GM12878 (cell line): ENCODE measurements around the gene CLEC6A. TPM values are rescaled to one million over a fixed set of nuclear protein-coding genes. Genes with fewer than 3 reads are reported as not detected.

Source experiments
- ATAC-seq: fragments of 200-7000 bp; cut with Tn5 transposase; 3 replicates; pipeline ENCODE4 v1.9.1; 2020; ENCODE audit warnings: mild to moderate bottlenecking, moderate library complexity
- BruUV-seq: library from RNA; stranded (reverse); fragments of 400-500 nt; replicated peaks from 2 replicates; lab custom pipeline; 2021; lab: Mats Ljungman, UMichigan
- CTCF ChIA-PET: fragments of 300-600 bp; sonication (Branson Sonifier 250); formaldehyde crosslinking; extraction: SDS; loops from one replicate; lab custom pipeline; 2021; ENCODE audit warnings: inconsistent platforms; lab: Yijun Ruan, JAX
- POLR2A ChIA-PET: fragments of 350-600 bp; formaldehyde crosslinking; extraction: SDS; loops from one replicate; lab custom pipeline; 2021; ENCODE audit warnings: inconsistent platforms; lab: Charles Lee
- RAD21 ChIA-PET: fragments of 300-600 bp; sonication (Branson Sonifier 250); formaldehyde crosslinking; loops from one replicate; lab custom pipeline; 2023; ENCODE audit warnings: antibody characterized with exemption; ENCODE audit not compliant: unreplicated experiment; lab: Charles Lee
- SMC1A ChIA-PET: fragments of 300-600 bp; sonication (Branson Sonifier 250); formaldehyde crosslinking; loops from one replicate; lab custom pipeline; 2023; ENCODE audit not compliant: unreplicated experiment, uncharacterized antibody; lab: Charles Lee
- DNase-seq: peaks from one replicate; pipeline ENCODE4 v3.0.0-alpha.2; 2011; ENCODE audit warnings: low read depth, low spot score
- FAIRE-seq: peaks from 3 replicates; lab custom pipeline; 2011; peaks lifted over from hg19 to GRCh38; lab: Jason Lieb, UNC
- H2AFZ ChIP-seq: 2 replicates; pipeline ENCODE4 v1.6.0; 2011; ENCODE audit warnings: low read depth, low read length, control low read depth; ENCODE audit not compliant: control insufficient read depth
- H3K27ac ChIP-seq: 2 replicates; pipeline ENCODE4 v1.5.1; 2011; ENCODE audit warnings: control low read depth; ENCODE audit not compliant: control insufficient read depth, insufficient read depth
- H3K27me3 ChIP-seq, 2 experiments: replicated peaks in 1 of 2; 2 replicates each; pipeline versions ENCODE4 v1.6.0 to v1.6.1; 2011; ENCODE audit warnings: low read length in 1 of 2; ENCODE audit not compliant: control insufficient read depth in 2 of 2, insufficient read depth in 2 of 2
- H3K36me3 ChIP-seq, 2 experiments: 2 replicates each; pipeline ENCODE4 v1.5.1; 2011; ENCODE audit warnings: low read length in 1 of 2; ENCODE audit not compliant: control insufficient read depth in 2 of 2, insufficient read depth in 2 of 2
- H3K4me1 ChIP-seq: 2 replicates; pipeline ENCODE4 v1.6.1; 2011; ENCODE audit warnings: mild to moderate bottlenecking, low read length, moderate library complexity, mixed read lengths; ENCODE audit not compliant: control insufficient read depth, insufficient read depth
- H3K4me2 ChIP-seq: 2 replicates; pipeline ENCODE4 v1.6.0; 2011; ENCODE audit warnings: control low read depth; ENCODE audit not compliant: control insufficient read depth, insufficient read depth
- H3K4me3 ChIP-seq: fragments of 200-600 bp; sonication (generic); 2 replicates; pipeline ENCODE4 v1.5.1; 2016
- H3K79me2 ChIP-seq: 2 replicates; pipeline ENCODE4 v1.6.0; 2011; ENCODE audit warnings: low read length; ENCODE audit not compliant: control insufficient read depth, insufficient read depth
- H3K9ac ChIP-seq: 2 replicates; pipeline ENCODE4 v1.8.0; 2011; ENCODE audit warnings: low read length, control low read depth, mixed read lengths; ENCODE audit not compliant: control insufficient read depth, insufficient read depth
- H3K9me3 ChIP-seq: replicated peaks from 3 replicates; pipeline ENCODE4 v1.5.1; 2011; ENCODE audit warnings: mild to moderate bottlenecking, low read length; ENCODE audit not compliant: control insufficient read depth, insufficient read depth
- H4K20me1 ChIP-seq: 2 replicates; pipeline ENCODE4 v1.6.0; 2011; ENCODE audit not compliant: control insufficient read depth, insufficient read depth
- BHLHE40 ChIP-seq, 2 experiments: fragments of 450-650 bp in 1 of 2; IDR thresholded peaks; 2 replicates each; pipeline ENCODE4 v1.6.1; 2011 to 2017; ENCODE audit warnings: low read depth in 2 of 2, borderline replicate concordance in 1 of 2, improper control_type of control experiment in 1 of 2, low read length in 1 of 2, mild to moderate bottlenecking in 1 of 2
- CHD1 ChIP-seq: IDR thresholded peaks from 2 replicates; pipeline ENCODE4 v1.6.1; 2012; ENCODE audit warnings: low read depth, low read length, improper control_type of control experiment
- CHD2 ChIP-seq: IDR thresholded peaks from 2 replicates; pipeline ENCODE4 v1.6.1; 2011; ENCODE audit warnings: low read depth, low read length, improper control_type of control experiment, borderline replicate concordance
- HCFC1 ChIP-seq: fragments of 150-350 bp; IDR thresholded peaks from 2 replicates; pipeline ENCODE4 v1.6.1; 2014; ENCODE audit warnings: low read length
- HDGF ChIP-seq: fragments of 450-650 bp; IDR thresholded peaks from 2 replicates; pipeline ENCODE4 v1.6.1; 2016; ENCODE audit warnings: antibody characterized with exemption
- MYC ChIP-seq: IDR thresholded peaks from 2 replicates; pipeline ENCODE4 v1.6.1; 2011; ENCODE audit warnings: mild to moderate bottlenecking, low read length, moderate library complexity, inconsistent platforms; ENCODE audit not compliant: insufficient read depth, insufficient replicate concordance, insufficient read length, severe bottlenecking
- PAX5 ChIP-seq: IDR thresholded peaks from 2 replicates; pipeline ENCODE4 v1.6.1; 2011; ENCODE audit warnings: low read depth, low read length, borderline replicate concordance
- REST ChIP-seq: IDR thresholded peaks from 2 replicates; pipeline ENCODE4 v1.6.1; 2012; ENCODE audit warnings: mild to moderate bottlenecking, low read depth, low read length
- ZBTB4 ChIP-seq: fragments of 450-650 bp; formaldehyde crosslinking; IDR thresholded peaks from 2 replicates; pipeline ENCODE4 v1.4.0; 2022; ENCODE audit warnings: mild to moderate bottlenecking, moderate library complexity
- ZNF592 ChIP-seq: fragments of 450-650 bp; IDR thresholded peaks from 2 replicates; pipeline ENCODE4 v1.6.1; 2017; ENCODE audit warnings: mild to moderate bottlenecking, moderate library complexity
- in situ Hi-C: fragments of 300-500 bp; cut with MboI; formaldehyde crosslinking; loops from 9 replicates; pipeline ENCODE4 v1.14.3; 2018; ENCODE audit warnings: mixed read lengths
- intact Hi-C: fragments of 100-400 bp; cut with micrococcal nuclease; formaldehyde crosslinking; loops from one replicate; pipeline ENCODE4 v1.14.2; 2022; ENCODE audit not compliant: unreplicated experiment
- polyA plus RNA-seq, 11 experiments: library from polyadenylated mRNA; depleted of rRNA in 4 of 11; unstranded in 6 of 11; stranded (reverse) in 5 of 11; fragments of >200 nt; fragmentation: Nextera tagmentation in 4 of 11; fragmentation: Illumina TruSeq in 1 of 11; extraction: Ambion mirVana in 4 of 11; extraction: Trizol in 1 of 11; gene quantifications; 1 replicate in 1 of 11; 2 replicates in 10 of 11; pipeline versions ENCODE4 v1.2.1 to v1.2.3, GENCODE V29; 2011 to 2016; ENCODE audit warnings: inconsistent platforms in 2 of 11, missing spikeins in 2 of 11, low read depth in 1 of 11
- total RNA-seq, 4 experiments: library from RNA; depleted of rRNA in 3 of 4; stranded (reverse); fragments of >200 nt in 3 of 4; fragmentation: Illumina TruSeq in 1 of 4; extraction: Trizol in 1 of 4; gene quantifications; 2 replicates each; pipeline versions ENCODE4 v1.2.1 to v1.2.3, GENCODE V29; 2013 to 2021

The CLEC6A gene
- total and polyA plus RNA-seq, 10 of the 15 experiments (the other 5 are each of a cell fraction or from before 2014, with no cell fraction given) = not detected

GRCh38 chr12:8475508-8476203 is 19.9 kb downstream of the CLEC6A start:
- Histone ChIP-seq H3K27ac (no peak overlapping the region), H3K36me3 (no peaks in the 10 kb centered on the region), H2AFZ (no peak overlapping the region), H3K9me3 (no peaks in the 10 kb centered on the region), H3K9ac (no peak overlapping the region), H4K20me1 (no peaks in the 10 kb centered on the region), H3K79me2 (no peaks in the 10 kb centered on the region)
- FAIRE-seq (no peak), ATAC-seq (no peak)
- RAD21 ChIA-PET = no interaction called here
- intact Hi-C loops = no loop called here
- CTCF ChIA-PET = no interaction called here
- BruUV-seq = no TSS peak
- no peak for TF ChIP-seq HDGF
- no peak for TF ChIP-seq HCFC1
- no peak for TF ChIP-seq ZNF592
- TF ChIP-seq REST = no peak
- TF ChIP-seq CHD1 = no peak
- TF ChIP-seq ZBTB4 (CRISPR knock-in tag) = no peak
- no peak for TF ChIP-seq PAX5
- TF ChIP-seq MYC = no peak
- TF ChIP-seq BHLHE40 (IDR thresholded peaks at IDR 0.05; ENCODE audit: borderline replicate concordance in 1 of 2, low read depth in 2 of 2, low read length in 1 of 2) = no peak
- no peak for TF ChIP-seq CHD2
- TF ChIP-seq, all 136 proteins: peak for 0
- no peak for DNase-seq
- Histone ChIP-seq H3K4me2 (no peak overlapping the region), H3K4me3 (no peak overlapping the region), H3K4me1 (no peaks in the 10 kb centered on the region), H3K27me3 (peaks cover 0 to 3% of the 10 kb centered on the region in 2 experiments; a peak in 1 of 4 replicates)
- in situ Hi-C loops = no loop called here
- SMC1A ChIA-PET = no interaction called here
- POLR2A ChIA-PET = no interaction called here
